Iris pigment epithelial cell (primary cell): Measurements from ENCODE around the gene GALNT1.

Source experiments
- DNase-seq: peaks from one replicate; pipeline ENCODE4 v3.0.0-alpha.2; 2011; ENCODE audit warnings: low read depth

Gene GALNT1

DNA sequence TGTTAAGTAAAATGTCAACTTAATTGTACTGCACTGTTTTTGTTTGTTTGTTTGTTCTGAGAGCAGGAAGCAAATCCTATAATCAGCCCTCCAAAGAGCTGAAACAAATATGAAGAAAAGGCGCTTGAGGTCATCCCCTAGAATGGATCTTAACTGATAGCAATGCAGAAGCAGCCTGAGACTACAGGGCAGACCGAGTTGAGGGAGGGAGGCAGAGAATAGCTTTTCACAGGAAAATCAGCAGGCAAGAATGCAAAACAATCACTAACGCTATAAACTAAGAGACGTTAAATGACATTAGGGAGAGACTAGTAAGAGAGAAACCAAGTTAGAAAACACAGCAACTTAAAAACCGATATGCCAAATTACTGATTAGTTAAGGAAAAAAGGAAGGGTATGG is 37.2 kb downstream of the GALNT1 start:
- peak; percentile 24 for DNase-seq

DNA sequence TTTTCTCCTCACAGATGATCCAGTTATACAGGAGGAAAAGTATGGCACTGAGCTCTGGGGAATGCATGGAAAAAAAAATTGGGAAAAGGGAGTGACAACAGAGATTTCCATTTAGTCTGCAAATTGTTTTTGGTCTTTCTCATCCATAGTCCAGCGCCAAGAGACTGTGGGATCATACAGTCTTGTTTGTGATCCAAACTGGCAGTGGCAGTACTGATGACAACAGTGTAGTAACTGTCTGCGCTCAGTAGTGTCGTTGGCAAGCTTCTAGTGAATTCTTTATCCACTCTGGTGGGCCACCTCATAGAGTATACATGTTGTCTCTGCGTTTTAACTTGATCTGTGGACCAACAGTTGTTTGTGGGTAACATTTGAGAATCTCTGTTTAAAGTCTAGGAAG is 37.9 kb downstream of the GALNT1 start:
- no peak for DNase-seq

DNA sequence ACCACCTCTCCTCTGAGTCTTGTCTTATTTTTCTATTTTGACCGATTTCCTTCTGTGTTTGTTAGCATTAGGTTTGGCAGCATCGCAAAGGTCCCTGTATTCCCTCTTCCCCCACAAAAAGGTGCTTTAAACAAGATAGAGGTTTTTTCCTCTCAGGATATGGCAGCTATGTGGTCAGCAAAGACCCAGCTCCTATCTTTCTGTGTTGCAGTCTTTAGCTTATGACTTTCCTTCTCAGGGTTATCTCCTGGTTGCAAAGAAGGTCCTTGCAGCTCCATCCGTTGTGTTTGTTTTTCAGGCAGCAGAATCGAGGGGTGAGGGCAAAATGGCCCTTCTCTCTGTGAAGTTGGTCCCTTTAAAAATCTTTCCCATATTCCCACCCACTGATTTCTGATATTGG is 38.4 kb downstream of the GALNT1 start:
- no peak for DNase-seq

DNA sequence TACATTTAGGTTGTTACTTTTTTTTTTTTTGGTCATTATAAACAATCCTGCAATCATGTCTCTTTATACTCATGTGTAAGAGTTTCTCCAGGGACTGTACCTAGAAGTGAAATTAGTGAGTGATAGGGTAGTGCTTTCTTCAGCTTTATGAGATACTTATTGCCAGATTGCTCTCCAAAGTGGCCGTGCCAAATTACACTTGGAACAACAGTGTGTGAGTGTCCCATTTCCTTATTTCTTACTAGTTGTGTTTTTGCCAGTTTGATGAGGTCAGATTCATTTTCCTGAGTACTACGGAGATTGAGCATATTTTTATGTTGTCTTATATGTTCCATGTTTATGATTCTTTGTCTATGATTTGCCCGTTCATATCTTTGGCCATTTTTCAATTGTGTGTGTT is 39.2 kb downstream of the GALNT1 start:
- DNase-seq = no peak

DNA sequence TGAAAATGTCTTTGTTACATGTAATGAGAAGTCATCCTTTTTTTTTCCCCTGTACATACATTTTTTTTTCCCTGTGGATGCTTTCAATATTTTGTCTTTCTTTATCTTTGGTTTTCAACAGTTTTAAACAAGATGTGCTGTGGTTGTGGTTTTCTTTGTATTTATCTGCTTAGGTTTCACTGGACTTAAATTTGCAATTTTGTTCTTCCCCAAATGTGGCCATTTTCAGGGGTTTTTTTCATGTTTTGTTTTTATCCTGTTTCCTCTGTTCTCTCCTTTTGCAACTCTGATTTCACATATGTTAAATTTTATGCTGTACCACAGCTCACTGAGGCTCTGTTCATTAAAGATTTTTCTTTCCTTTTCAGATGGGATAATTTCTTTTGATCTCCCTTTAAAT is 41.7 kb downstream of the GALNT1 start:
- no peak for DNase-seq

DNA sequence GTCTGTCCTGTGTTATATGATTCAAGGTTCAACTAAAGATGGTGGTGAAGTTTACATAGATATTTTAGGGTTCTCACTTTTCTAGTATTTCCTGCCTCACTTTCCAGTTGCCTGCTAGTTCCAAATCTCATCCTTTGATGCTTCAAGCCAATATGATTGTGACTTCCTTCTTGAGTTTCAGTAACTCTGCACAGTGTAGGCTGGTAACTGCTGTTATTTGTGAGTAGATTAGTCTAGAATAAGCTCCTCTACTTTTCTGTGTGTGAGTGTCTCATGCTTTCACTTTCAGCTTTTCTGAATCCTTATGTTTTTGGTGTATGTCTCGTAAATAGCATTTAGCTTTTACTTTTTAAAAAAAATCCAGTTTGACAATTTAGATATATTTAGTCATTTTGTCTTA is 42.6 kb downstream of the GALNT1 start:
- no peak for DNase-seq

DNA sequence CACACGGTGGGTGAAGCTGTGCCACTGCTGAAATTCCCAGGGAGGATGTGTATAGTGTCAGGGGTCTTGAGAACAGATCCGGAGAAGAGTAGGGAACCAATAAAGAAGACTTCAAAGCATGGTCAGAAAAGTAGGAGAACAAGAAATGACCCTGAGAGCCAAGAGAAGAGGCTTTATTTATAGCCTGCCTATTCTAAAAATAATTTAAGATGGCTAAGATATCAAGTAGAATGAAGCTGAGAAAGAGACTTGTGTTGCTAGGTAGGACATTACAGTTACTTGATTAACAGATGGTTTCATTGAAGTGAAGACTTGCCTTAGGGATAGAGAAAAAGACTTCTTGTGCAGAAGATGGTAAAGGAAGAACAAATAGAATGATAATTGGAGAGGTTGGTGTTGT is 43.7 kb downstream of the GALNT1 start:
- no peak for DNase-seq

DNA sequence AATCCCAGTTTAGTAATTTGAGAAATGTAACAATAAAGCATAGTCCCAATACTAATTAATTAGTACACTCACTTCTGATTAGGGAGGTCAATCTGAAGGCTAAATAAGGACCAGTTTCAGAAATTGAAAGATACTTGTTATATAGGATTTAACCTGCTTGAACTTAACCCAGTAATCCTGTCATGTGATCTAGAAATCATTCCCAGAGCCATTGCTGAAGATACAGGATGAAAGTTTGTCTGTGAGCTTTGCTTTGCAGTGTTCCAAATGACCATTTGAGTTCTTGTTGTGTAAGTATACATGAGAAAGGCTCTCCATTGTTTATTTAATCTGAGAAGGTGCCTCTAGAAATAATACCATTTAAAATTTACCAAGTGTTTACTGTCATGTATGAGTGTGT is 52.2 kb downstream of the GALNT1 start:
- no peak for DNase-seq

DNA sequence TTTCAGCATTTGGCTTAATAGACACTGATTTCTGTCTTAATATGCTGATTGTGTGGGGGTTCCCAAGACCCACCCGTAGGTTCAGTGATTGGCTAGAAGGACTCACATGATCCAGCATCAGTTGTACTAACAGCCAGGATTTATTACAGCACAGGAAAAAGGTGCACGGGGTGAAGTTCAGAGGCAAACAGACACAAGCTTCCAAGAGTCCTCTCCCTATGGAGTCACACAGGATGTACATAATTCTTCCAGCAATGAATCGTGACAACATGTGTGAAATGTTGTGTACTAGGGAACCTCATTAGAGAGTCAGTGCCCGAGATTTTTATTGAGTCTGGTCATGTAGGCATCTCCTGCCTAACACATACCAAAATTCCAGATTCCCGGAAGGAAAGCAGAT is 52.8 kb downstream of the GALNT1 start:
- no peak for DNase-seq

DNA sequence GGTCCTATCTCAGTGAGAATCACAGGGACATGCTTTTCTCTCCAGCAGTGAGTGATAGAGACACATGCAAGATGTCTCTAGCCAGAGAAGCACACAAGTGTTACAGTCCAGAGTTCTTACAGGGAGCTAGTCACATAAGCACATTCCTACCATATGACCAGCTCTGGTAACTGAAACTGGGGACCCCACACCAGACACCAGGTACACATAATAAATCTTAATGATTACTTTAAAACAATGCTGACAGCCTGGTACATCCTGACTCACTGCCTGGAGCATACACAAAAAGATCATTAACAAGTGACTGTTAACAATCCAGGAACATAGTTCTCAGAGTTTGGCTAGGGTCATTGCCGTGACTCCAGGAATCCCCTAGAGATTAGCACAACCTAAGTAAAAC is 53.6 kb downstream of the GALNT1 start:
- DNase-seq = peak; percentile 19

DNA sequence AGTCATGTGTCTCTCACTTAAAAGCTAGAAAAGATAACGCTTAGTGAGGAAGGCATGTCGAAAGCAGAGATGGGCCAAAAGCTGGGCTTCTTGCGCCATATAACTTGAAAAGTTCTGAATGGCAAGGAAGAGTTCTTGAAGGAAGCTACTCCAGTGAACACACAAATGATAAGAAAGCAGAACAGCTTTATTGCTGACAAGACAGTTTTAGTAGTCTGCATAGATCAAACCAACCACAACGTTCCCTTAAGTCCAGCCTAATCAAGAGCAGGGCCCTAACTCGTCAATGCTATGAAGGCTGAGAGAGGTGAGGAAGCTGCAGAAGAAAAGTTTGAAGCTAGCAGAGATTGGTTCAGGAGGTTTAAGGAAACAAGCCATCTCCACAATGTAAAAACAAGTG is 55.7 kb downstream of the GALNT1 start:
- no peak for DNase-seq

DNA sequence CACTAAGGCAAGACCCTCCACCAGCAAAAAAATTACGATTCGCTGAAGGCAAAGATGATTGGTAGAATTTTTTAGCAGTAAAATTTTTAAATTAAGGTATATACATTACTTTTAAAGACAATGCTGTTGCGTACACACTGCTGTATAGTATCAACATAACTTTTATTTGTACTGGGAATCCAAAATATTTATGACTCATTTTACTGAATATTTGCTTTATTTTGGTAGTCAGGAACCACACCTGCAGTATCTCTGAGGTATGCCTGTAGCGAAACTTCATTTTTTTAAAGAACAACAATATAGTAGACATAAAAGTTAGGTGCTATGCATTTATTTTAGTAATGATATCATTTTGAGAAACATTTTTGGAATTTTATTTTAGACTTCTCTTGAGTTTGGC is 57.8 kb downstream of the GALNT1 start:
- DNase-seq = no peak

DNA sequence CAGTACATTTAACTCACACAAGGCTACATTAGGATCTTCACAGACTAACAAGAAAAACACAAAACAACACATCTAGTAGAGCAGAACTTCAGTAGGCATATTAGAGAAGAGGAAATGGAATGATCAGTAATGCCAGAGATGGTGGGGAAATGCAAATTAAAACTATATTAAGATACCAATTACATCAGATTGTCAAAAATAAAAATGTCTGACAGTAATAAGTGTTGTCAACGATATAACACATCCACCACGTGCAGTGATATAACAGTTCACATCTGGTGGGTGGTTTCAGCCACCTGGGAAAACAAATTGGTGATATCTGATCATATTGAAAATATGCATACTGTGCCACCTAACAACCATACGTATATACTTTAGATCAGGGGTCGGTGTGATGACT is 59.9 kb downstream of the GALNT1 start:
- DNase-seq = no peak

DNA sequence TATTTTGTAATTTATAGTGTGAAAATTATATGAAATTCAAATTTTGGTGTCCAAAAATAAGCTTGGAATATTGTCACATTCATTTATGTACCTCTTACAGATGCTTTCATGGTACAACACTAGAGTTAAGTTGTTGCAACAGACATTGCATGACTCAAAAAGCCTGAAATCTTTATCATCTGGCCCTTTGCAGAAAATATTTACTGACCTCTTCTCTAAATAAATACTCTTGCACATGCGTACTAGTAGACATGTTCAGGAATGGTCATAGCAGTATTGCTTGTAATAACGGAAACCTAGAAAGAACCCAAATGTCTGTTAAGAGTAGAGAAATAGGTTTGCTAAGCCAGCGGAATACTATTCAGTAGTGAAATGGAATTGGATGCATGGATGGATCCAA is 60.4 kb downstream of the GALNT1 start:
- peak; percentile 78 for DNase-seq

DNA sequence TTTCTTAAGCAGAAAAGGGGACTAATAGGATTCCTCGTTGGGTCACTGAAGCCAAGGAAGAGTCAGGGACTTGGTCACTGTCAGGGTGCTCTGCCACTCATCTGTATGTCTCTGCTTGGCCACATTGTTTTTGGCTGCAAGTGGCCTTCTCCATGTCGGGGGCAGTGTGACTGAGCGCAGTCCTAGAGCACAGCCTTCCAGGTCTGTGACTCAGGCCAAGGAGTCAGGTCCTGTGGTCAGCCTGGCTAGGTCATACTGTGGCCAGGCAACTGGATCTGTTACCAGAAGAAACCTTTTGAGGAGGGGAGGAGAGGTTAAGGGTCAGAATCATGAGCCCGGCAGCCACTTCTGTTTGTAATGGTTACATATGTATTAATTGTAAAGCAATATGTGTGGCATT is 61.3 kb downstream of the GALNT1 start:
- DNase-seq = no peak

DNA sequence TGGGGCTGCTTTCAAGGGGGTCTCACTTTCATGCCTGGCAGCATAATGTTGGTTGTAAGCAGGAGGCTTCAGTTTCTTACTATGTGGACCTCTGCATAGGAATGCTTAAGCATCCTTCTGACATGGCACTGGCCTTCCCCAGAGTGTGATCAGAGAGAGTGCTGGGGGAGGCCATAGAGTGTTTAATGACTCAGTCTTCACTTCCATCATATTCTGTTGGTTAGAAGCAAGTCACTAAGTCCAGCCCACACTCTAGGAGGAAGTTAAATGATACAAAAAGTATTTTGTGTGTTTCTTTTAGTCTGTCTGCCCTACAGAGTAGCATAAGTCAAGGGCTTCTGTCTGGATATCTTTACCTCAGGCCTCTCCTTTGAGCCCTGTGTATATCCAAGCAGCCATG is 64.9 kb downstream of the GALNT1 start:
- no peak for DNase-seq

DNA sequence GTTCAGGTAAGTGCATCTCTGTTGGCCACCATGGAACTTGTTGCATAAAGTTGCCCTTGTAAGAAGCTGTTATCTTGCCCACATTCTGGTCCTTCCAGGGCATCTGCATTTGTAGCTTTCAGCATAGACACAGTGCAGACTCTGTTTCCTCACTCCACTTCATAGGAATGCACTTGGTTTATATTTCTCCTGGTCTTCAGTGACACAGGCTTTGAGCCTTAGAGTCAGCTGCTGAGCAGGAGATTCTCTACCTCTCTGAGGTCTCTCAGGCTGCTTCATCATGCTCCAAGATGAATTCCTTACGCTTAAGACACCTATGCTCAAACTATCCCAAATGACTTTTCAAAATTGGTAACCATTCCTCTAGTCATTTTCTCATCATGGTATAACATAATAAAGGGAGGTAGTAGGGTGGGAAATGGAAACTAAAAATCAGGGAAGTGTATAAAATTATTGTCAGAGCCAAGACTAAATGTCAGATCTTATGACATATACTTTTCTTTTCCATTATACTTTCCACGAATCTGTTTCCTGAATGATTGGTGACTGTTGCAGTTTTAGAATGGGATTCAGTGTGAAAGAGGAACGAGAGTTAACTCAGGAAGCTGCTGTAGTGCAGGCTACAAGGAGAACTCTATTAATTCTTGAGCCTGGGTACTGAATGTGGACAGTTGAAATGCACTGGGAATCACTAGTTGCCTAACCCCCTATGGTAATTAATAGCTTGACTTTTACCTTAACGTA is 72.0 kb downstream of the GALNT1 start:
- DNase-seq = no peak

DNA sequence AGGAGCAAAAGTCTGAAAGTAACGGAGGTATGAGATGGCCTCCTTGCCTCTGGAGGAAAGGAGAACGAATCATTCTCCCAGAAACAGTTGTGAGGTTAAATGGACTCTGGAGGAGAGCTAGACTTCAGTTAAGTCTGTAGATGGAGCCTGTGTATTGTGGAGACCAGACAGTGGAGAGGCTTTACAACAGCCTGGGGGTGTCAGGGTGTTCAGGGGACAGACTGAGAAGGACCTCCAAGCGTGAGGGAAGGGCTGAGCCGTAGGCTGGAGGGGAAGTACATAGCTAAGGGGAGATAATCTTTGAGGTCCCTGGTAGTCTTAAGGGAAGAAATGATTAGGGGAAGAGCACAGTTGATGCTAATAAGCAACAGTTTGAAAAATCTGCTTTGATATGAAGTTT is 76.6 kb downstream of the GALNT1 start:
- DNase-seq = no peak

DNA sequence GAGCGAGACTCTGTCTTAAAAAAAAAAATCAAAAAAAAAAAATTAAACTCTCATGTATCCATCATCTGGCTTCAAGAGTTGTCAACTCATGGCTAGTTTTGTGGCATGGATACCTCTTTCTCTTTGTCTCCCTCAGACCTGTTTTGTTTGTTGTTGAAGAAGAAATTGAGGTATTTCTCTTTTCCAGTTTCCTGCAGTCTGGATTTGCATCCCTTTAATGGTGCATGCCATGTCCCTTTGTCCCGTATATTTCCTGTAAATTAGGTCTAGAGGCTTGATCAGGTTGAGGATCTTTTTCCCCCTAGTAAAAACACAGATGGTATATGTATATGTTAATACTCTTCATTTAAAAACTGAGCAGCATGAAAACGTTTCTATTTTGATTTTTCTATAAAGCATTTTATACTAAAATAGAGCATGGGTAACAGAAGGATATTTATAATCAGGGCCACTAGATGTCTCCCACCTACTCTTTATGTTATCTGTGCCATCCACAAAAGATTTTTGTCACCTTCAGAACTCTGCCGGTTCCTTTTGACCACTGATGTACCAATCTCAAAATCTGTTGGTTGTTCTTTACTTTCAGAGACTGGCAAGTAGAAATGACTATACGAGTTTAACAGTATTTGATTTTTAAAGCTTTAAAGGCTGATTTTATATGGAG is 80.1 kb downstream of the GALNT1 start:
- DNase-seq = no peak

DNA sequence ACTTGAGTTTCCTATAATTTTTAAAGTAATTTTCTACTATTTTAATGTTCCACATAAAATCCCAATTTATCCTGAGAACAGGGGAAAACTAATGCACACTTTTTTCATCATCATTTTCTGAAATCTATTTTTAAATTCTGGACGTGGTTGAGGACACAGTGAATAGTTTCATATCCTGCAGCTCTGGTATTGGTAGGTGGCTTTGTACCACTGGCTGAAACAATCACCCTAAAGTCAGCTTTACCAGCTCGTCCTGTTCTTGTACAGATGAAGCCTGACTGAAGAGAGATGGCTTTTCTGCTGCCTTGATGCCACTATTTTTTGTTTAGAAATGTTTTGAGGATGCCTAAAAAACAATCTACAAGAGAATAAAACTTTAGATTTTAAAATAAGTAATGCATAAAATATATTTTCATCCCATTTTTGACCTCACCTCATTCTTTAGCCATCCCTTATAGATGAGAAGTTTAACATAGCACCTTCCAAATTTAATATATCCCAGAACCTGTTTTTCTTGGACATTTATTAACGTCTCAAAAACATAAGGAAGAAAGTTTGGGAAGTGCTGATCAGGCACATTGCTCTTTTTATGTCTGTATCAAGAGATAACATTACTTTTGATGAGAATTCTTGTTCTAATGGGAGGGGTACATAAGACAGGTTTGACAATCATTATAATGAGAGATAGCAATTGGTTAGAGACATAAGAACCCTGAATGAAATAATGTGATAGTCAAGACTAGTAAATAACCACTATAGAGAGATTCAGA is 80.9 kb downstream of the GALNT1 start:
- DNase-seq = no peak

DNA sequence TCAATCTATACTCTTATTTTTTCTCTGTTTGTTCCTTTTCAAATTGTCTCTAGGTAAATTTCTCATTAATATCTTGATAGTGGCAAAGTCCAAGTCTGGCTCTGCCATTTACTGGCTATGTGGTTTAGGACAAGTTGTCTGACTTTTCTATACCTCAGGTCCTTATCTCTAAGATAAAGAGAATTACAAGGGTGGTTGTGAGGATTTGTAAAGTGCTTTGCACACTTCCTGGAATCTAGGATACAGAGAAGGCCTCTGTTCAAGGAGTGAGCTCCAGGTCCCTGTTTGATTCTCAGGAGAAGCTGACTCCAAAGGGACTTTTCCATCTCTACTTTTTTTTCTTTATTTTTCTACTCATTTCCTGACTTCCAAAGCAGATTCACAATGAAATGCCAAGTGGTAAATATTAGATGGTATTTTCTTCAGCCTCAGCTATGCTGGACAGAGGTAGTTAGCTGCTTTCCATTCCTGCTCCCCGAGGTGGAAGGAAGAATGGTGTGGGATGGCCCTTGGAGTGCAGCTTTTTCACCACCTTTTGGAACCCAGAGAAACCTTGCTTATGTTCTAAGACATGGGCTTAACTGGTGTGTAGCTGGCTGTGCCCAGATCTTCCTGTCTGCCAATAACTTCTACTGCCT is 90.5 kb downstream of the GALNT1 start:
- peak; percentile 14 for DNase-seq

DNA sequence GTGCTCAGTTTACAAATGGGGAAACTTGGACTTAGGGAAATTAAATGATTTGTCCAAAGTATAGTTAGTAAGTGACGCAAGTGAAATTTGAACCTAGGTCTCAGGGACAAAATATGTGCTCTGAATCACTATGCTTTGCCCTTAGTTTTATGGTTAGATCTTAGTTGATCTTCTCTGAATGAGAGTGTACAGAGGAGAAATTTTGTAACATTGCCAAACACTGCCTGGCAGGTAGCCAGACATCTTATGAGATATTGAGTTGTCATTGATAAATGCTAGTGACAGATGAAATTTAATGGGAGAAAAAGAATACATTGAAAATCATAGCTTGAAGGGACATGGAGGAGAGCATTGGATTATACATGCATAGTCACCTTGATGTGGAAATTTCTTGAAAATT is 91.4 kb downstream of the GALNT1 start:
- peak; percentile 86 for DNase-seq

DNA sequence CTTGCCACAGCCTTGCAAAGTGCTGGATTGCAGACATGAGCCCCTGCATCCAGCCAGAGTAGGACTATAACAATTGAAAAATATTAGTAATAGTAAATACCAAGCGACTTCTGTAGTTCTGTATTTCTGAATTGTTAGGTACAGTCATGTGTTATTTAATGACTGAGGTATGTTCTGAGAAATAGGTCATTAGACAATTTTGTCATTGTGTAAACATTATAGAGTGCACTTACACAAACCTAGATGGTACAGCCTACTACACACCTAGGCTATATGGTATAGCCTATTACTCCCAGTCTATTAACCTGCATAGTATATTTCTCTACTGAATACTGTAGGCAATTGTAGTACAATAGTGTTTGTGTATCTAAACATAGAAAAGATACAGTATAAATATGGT is 92.1 kb downstream of the GALNT1 start:
- DNase-seq = no peak
